GM19397 (cell line): ENCODE results near the gene ZNF253.
"Not testable (repeated sequence)": the region's sequence is repeated elsewhere in the genome, so short reads cannot be mapped to it uniquely, and the experiment has no call there.

ENCODE experiments used
- ATAC-seq: cut with Tn5 transposase; IDR thresholded peaks from one replicate; pipeline ENCODE4 v1.9.1; 2021; ENCODE audit warnings: mild to moderate bottlenecking, moderate library complexity; ENCODE audit not compliant: unreplicated experiment

ZNF253 gene

DNA sequence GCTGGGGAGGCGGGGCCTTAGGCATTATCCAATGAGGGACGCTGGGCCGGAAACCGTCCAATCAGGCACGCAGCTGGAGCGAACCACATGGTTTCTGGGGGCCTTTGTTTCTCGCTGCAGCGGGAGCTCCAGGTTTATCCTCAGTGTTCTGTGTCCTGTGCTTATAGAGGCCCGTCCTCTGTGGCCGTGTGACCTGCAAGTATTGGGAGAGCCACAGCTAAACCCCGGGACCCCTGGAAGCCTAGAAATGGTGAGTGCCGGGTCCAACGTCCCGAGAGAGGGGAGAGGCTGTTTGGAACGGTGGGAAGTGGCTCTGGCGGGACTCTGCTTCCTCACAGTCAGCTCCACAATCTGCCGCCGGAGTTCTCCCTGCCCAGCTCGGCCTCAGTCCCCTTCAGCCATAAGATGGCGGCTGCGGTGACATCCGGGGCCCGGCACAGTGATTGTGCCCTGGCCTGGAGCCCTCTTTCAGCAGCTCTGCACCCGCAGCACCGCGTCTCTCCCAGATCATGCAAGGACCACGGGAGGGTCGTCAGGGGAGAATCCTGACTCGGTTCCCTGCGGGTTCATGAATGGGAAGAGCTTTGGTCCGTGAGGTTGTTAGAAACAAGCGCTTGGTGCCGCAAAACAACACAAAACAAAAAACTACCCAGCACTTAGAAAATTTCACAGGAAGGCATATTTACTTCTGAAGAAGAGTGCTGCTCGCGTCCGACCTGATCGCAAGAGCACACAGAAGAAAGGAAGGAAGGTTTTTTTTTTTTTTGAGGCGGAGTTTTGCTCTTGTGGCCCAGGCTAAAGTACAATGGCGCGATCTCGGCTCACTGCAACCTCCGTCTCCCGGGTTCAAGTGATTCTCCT lies at the start of gene ZNF253:
Gene ZNF253 (plus strand): TSS at position 133 of the 861 bp plus-strand sequence. CDS start 115 bp downstream, at position 248.
- ATAC-seq, result peak; percentile 97

DNA sequence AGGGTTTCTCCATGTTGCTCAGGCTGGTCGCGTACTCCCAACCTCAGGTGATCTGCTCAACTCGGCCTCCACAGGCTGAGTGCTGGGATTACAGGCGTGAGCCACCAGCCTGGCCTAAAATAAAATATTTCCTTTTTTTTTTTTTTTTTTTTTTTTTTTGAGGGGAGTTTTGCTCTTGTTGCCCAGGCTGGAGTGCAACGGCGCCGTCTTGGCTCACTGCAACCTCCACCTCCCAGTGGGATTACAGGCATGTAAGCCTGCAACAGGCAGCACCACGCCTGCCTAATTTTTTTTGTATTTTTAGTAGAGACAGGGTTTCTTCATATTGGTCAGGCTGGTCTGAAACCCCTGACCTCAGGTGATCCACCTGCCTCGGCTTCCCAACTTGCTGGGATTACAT lies 49.0 kb upstream of the ZNF253 start:
- no peak for ATAC-seq

- ATAC-seq, result no peak
These were observed 48.3 kb upstream of the ZNF253 start for GRCh38 chr19:19817357-19817756.

DNA sequence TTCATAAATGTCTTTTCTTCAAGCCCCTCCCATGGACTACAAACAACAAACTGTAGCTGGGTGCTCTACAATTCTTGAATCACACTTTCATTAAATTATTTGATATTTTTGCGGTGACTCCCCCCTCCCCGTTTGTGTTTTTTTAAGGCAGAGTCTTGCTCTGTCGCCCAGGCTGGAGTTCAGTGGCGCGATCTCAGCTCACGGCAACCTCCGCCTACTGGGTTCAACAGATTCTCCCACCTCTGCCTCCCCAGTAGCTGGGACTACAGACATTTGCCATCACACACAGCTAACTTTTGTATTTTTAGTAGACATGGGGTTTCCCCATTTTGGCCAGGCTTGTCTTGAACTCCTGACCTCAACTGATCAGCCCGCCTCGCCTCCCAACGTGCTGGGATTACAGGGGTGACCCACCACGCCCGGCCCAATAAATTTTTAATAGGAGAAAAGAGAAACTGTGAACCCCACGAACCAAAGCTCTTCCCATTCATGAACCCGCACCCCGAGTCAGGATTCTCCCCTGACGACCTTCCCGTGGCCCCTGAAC lies 44.8 kb upstream of the ZNF253 start:
- ATAC-seq, result peak; percentile 4

DNA sequence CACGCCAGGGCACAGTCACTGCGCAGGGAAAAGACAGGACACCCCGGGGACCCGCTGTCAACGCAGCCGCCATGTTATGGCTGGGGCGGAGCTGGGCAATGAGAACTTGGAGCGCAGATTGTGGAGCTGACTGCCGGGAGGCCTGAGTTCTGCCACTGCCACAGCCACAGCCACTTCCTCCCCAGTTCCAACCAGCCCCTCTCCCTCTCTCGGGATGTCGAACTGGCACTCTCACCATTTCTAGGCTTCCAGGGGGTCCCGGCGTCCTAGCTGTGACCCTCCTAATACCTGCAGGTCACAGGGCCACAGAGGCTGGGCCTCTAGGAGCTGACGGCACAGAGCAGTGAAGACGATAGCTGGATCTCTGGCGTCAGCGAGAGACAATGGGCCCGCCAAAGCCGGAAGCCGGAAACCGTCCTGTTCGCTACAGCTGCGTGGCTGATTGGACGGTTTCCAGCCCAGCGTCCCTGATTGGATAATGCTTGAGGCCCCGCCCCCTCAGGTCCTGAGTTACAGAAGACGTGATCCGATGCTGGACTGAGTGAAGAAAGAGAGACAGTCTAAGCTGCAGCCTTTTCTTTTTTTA lies 44.2 kb upstream of the ZNF253 start, which contains the start of gene ZNF506:
Gene ZNF506 (minus strand): TSS at position 385 of the 586 bp plus-strand sequence. CDS start 147 bp downstream, at position 238.
- ATAC-seq, result peak; percentile 90

GRCh38 chr19:19821976-19822375 lies 43.7 kb upstream of the ZNF253 start:
- ATAC-seq, result not testable (repeated sequence)

- no peak for ATAC-seq
These were observed 41.8 kb upstream of the ZNF253 start for GRCh38 chr19:19823916-19824315.

DNA sequence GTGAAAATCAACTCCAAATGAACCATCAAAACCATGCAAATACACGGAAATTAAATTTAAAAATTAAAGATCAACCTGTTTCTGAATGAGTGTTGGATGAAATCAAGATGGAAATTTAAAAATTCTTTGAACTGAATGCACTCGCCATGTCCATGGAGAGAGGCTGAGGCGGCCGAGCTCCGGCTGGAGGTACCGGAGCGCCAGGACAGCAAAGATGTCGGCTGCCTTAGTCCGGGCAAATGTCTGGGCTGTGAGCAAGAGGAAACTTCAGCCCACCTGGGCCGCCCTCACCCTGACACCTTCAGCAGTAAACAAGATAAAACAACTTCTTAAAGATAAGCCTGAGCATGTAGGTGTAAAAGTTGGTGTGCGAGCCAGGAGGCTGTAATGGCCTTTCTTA lies 38.8 kb upstream of the ZNF253 start:
- no peak for ATAC-seq

- no peak for ATAC-seq
These were observed 30.1 kb upstream of the ZNF253 start for GRCh38 chr19:19835560-19836038.

DNA sequence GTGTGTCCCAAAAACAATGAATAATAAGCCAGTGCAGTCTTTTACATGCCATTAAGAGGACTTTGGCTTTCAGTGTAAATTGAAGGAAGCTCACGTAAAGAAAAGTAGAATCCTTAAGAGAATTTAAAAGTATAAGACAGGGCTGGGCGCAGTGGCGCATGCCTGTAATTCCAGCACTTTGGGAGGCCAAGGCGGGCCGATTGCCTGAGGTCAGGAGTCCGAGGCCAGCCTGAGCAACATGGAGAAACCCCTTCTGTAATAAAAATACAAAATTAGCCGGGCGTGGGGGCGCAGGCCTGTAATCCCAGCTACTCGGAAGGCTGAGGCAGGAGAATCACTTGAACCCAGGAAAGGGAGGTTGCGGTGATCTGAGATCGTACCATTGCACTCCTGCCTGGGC lies 17.9 kb upstream of the ZNF253 start:
- no peak for ATAC-seq

DNA sequence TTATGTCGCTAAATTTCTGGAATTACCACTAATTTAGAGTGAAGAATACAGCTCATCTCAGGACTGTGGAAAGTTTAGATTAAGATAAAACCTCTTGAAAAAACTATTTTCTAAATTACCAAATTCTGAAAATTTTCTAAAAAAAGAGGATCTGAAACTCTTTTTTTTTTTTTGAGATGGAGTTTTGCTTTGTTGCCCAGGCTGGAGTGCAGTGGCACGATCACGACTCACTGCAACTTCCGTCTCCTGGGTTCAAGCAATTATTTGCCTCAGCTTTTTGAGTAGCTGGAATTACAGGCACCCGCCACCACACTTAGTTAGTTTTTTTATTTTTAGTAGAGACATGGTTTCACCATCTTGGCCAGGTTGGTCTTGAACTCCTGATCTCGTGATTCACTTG lies 16.6 kb upstream of the ZNF253 start:
- no peak for ATAC-seq

DNA sequence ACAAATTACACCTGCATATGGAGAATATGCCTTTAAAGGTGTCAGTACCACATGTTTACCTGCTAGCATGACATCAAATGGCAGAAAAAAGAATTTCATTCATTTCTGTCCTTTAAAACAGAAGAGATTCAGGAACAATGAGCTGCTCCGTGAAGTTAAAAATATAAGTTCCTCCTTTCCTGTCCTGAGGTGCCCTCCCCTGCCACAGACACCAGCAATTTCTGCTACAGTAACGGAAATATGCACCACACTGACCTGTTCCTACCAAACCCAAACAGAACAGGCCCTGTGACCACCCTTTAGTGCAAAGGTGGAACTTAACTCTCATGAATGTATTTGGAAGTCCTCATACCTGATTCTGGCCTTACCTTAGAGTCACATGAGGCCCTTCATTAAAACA lies 13.9 kb upstream of the ZNF253 start:
- not testable (repeated sequence) for ATAC-seq

GRCh38 chr19:19858751-19859150 lies 6.9 kb upstream of the ZNF253 start:
- ATAC-seq, result no peak

DNA sequence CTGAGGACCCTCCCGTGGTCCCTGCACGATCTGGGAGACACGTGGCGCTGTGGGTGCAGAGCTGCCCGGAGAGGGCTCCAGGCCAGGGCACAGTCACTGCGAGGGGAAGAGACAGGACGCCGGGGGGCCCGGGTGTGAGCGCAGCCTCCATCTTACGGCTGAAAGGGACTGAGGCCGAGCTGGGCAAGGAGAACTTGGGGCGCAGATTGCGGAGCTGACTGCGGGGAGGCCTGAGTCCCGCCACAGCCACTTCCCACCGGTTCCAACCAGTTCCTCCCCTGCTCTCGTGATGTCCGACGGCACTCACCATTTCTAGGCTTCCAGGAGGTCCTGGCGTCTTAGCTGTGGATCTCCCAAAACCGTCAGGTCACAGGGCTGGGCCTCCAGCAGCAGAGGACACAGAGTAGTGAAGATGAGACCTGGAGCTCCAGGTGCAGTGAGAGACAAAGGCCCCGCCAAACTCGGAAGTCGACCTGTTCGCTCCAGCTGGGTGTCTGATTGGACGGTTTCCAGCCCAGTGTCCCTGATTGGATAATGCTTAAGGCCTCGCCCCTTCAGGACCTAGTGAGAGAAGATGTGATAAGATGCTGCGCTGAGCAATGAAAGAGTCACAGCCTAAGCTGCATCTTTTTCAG lies 4.8 kb upstream of the ZNF253 start:
- no peak for ATAC-seq

- ATAC-seq, result no peak
These were observed 1.0 kb downstream of the ZNF253 start for GRCh38 chr19:19866611-19867248.

DNA sequence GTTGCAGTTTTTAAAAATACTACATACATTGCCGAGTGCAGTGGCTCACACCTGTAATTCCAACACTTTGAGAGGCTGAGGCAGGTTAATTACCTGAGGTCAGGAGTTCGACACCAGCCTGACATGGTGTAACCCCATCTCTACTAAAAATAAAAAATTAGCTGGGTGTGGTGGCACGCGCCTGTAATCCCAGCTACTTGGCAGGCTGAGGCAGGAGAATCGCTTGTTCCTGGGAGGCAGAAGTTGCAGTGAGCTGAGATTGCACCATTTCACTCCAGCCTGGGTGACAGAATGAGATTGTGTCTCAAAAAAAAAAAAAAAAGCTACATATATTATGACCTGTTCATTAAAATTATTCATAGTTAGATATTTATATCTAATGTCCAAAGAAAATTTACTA lies 4.4 kb downstream of the ZNF253 start:
- ATAC-seq, result not testable (repeated sequence)

DNA sequence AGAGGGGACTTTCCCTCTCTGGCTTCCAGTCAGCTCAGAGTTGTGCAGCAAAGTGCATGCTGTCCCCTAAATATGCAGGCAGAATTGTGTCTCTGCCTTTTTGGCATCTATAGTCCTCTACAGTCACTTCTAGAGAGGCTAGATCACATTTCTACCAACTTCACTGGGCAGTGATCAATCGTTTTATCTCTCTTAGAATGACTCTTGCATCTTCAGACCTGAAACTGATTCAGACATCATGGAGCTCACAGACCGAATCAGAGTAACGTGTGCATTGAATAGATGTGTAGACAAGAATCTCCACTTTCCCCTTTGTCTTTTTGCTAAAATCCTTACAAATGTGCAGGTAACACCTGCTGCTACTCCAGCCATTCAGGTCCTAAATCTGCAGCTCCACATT lies 6.2 kb downstream of the ZNF253 start:
- ATAC-seq, result no peak

DNA sequence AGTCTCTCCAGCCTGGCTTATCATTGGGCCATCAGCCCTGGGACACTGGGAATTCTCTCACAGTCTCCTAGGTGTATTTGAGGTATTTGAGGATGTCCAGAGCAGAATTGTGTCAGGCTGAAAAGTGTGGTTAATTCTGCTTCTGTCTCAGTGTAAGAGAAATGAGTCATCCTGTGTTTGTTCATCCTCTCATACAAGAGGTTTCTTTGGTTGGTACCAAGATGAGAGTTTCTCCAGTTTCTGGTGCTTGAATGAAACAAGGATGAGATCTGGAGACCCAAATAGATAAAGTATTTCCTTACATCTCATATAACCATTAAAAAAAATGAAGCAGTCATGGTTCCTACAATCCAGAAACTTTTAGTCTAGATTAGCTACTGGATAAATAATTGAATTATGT lies 7.7 kb downstream of the ZNF253 start:
- ATAC-seq, result no peak

DNA sequence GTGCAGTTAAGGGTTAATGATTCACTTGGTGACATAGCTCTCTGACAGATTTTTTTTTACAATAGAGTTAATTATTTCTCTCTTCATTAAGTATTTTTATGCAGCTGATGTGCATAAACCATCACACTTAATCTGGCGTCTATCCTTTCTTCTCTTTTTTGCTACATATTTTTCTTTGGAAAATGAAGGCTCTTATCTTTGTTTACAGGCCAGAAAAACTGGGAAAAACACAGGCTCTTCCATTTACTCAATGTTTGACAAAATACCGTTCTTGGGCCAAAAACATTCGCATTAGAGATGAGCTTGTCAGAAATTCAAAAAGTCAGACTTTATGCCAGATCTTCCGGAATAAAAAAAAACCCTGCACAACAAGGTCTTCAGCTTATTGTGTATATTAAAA lies 12.0 kb downstream of the ZNF253 start:
- no peak for ATAC-seq

- ATAC-seq, result no peak
These were observed 18.9 kb downstream of the ZNF253 start for GRCh38 chr19:19884583-19884982.
